Cerebellar nuclear complex (tissue), 1 donor: ENCODE measurements around the gene GALNS.
"Not testable (repeated sequence)": the region's sequence is repeated elsewhere in the genome, so short reads cannot be mapped to it uniquely, and the experiment has no call there.

Source experiments
- DNase-seq, 2 experiments: peaks; one replicate each; lab custom pipeline; 2025; lab: John Stamatoyannopoulos, UW

GALNS gene

GRCh38 chr16:88836791-88837190, 20.0 kb downstream of the GALNS start:
- no peak for DNase-seq

- no peak for DNase-seq
These were observed 20.9 kb downstream of the GALNS start for GRCh38 chr16:88835818-88836217.

GRCh38 chr16:88835383-88835782, 21.4 kb downstream of the GALNS start:
- no peak for DNase-seq

GRCh38 chr16:88834670-88835069, 22.1 kb downstream of the GALNS start:
- no peak for DNase-seq

GRCh38 chr16:88833086-88833485, 23.7 kb downstream of the GALNS start:
- no peak for DNase-seq

- DNase-seq, result no peak
These were observed 24.9 kb downstream of the GALNS start for GRCh38 chr16:88831838-88832237.

GRCh38 chr16:88830783-88831182, 26.0 kb downstream of the GALNS start:
- no peak for DNase-seq

GRCh38 chr16:88830258-88830657, 26.5 kb downstream of the GALNS start:
- no peak for DNase-seq

GRCh38 chr16:88828711-88829110, 28.0 kb downstream of the GALNS start:
- no peak for DNase-seq

- no peak for DNase-seq
These were observed 29.0 kb downstream of the GALNS start for GRCh38 chr16:88827727-88828126.

GRCh38 chr16:88826070-88826840, 30.5 kb downstream of the GALNS start:
- DNase-seq, result no peak

- no peak for DNase-seq
These were observed 31.6 kb downstream of the GALNS start for GRCh38 chr16:88825146-88825545.

GRCh38 chr16:88824256-88825077, 32.3 kb downstream of the GALNS start:
- no peak for DNase-seq

GRCh38 chr16:88823646-88824045, 33.1 kb downstream of the GALNS start:
- not testable (repeated sequence) for DNase-seq

- DNase-seq, result no peak
These were observed 34.3 kb downstream of the GALNS start for GRCh38 chr16:88822281-88823040.

- no peak for DNase-seq
These were observed 35.4 kb downstream of the GALNS start for GRCh38 chr16:88821168-88821850.

GRCh38 chr16:88820385-88821025, 36.2 kb downstream of the GALNS start:
- DNase-seq, result no peak

- no peak for DNase-seq
These were observed 37.6 kb downstream of the GALNS start for GRCh38 chr16:88819126-88819525.

- DNase-seq, result no peak
These were observed 38.2 kb downstream of the GALNS start for GRCh38 chr16:88818575-88818874.

GRCh38 chr16:88817785-88818574, 38.8 kb downstream of the GALNS start:
- DNase-seq, result no peak
